22Rv1 (cell line): ENCODE measurements around the gene VPS13D.
A peak's percentile ranks its signal among the peaks of the same experiment; 100 is the strongest.

Experiments used
- H3K27ac ChIP-seq: fragments of 450-650 bp; 2 replicates; pipeline ENCODE4 v1.5.1; 2017
- CTCF ChIP-seq: fragments of 450-650 bp; IDR thresholded peaks from 2 replicates; pipeline ENCODE4 v1.5.1; 2017; ENCODE audit warnings: mild to moderate bottlenecking
- ZFX ChIP-seq: fragments of 450-650 bp; IDR thresholded peaks from 2 replicates; pipeline ENCODE4 v1.6.1; 2017; ENCODE audit warnings: antibody characterized with exemption, borderline replicate concordance

VPS13D gene

GRCh38 chr1:12406211-12407021, 176.6 kb downstream of the VPS13D start:
- H3K27ac ChIP-seq = no peak overlapping the region
- no peak for TF ChIP-seq ZFX
- TF ChIP-seq CTCF = no peak

- H3K27ac ChIP-seq = no peak overlapping the region
- TF ChIP-seq ZFX (no peak), CTCF (peak; percentile 29; the same call in 1 of the 2 replicates)
Measured at GRCh38 chr1:12407050-12407961, 177.5 kb downstream of the VPS13D start.

GRCh38 chr1:12407962-12408454, 178.2 kb downstream of the VPS13D start:
- TF ChIP-seq ZFX (no peak), CTCF (no peak)
- no peak overlapping the region for H3K27ac ChIP-seq

- TF ChIP-seq ZFX = no peak
- no peak for TF ChIP-seq CTCF
- H3K27ac ChIP-seq = no peak overlapping the region
Measured at GRCh38 chr1:12408662-12409061, 178.8 kb downstream of the VPS13D start.

- TF ChIP-seq ZFX (no peak), CTCF (no peak)
- H3K27ac ChIP-seq = no peak overlapping the region
Measured at GRCh38 chr1:12409681-12410080, 179.9 kb downstream of the VPS13D start.

GRCh38 chr1:12410351-12410750, 180.5 kb downstream of the VPS13D start:
- no peak overlapping the region for H3K27ac ChIP-seq

More at GRCh38 chr1:12410351-12410750, 180.5 kb downstream of the VPS13D start:
- TF ChIP-seq ZFX = no peak
- TF ChIP-seq CTCF = no peak
